Head of caudate nucleus (tissue), 42 donors: ENCODE data around the gene CAPN5.
"Not testable (repeated sequence)": the region's sequence is repeated elsewhere in the genome, so short reads cannot be mapped to it uniquely, and the experiment has no call there.

Source experiments
- DNase-seq, 42 donors: peaks; one replicate each; pipeline versions ENCODE4 v3.0.0 to v3.0.0-alpha.2; 2020 to 2021; ENCODE audit warnings: mixed read lengths in 7 of 42
- intact Hi-C: fragments of 100-400 bp; cut with DNase I; formaldehyde crosslinking; loops from one replicate; pipeline ENCODE4 v1.15.0; 2022

Gene CAPN5

DNA sequence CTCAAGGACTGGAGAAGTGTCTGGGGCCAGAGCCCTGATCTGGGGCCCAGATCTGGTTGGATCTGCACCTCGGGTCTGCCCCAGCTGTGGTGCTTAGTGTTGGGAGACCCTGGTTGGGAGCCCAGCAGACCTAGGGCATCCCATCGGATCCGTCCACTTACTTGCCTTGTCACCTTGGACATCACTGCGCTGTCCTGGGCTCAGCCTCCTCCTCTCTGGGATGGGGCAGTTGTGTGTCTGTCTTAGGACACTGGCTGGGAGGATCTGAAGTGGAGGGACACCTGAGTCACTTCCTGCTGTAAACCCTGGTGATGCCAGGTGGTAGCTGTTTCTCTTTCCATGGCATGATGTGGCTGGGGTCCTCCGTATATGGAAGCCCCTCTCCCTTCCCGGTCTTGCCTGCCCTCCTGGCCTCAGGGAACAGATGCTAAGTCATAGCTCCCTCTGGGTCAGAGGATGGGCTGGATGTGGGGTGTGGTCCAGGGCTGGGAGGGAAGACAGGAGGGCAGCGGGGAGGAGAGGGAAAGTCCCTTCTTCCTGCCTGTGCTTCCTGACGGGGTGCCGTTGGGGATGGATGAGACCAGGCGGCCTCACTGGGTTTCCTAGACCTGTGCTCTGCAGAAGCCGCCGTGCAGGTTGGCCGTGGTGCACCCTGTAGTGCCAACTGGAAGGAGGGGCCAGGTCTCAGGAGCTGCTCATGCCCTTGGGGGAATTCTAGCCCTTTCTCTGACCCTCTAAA, 23.8 kb downstream of the CAPN5 start:
- intact Hi-C loops: loop anchor here (2.0 kb wide), 1 partner anchor 44 kb away; no protein-coding TSS in a partner anchor
- DNase-seq: no peak

DNA sequence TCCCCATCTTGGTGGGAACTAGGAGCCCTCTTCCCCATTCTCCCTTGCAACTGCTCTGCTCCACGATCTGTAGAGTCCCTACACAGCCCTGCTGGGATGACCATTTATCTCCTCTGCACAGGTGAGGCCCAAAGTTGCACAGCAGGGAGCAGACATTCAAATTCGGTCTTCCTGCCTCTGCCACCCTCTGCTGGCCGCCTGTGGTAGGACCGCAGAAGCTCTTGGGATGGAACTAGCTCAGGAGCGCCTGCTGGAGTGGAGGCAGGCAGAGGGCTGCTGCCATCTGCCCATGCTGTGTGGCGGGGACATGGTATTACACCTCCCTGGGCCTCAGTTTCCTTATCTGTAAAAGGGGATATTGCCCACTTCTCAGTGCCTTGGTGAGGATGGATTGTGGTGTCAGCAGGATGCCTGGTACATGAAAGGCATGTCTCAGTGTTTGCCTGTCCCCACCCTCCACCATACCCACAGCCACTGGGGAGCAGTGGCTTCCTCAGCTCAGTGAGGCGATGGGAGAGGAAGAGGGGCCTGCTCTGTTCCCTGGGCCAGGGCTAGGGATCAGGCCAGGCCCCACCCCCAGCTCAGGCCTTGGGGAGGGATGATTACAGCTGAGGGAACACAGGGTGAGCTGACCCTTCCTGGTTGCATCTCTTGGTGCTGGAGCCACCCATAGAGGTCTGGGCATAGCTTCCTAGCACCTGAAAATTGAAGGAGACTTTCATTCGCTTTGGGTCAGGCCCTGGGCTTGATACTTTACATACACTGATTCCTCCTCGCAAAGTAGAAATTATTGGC, 24.6 kb downstream of the CAPN5 start:
- DNase-seq: peak; percentile 68 to 93 (median 86)
- intact Hi-C loops: loop anchor here (2.0 kb wide), 1 partner anchor 45 kb away; no protein-coding TSS in a partner anchor

DNA sequence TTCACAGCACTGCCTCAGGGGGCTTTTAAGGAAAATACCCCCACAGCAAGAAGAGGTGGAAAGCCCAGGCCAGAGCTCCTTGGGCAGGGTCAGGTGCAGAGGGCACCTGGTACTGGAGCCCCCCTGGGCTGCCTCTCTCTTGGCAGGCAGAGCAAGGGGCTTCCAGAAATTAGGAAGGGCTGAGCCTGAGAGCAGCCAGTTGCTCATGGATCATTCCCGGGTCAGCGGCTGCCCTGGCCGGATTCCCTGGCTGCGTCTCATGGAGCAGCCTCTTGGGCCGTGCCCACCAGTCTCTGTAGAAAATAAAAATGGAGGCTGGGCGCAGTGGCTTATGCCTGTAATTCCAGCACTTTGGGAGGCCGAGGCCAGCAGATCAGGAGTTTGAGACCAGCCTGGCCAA, 25.6 kb downstream of the CAPN5 start:
- intact Hi-C loops: no loop called here
- peak in 21 of 42 donors; percentile 29 to 72 (median 45) for DNase-seq

- intact Hi-C loops: no loop called here
- DNase-seq: no peak
These were observed 26.5 kb downstream of the CAPN5 start for GRCh38 chr11:77093056-77093891.

DNA sequence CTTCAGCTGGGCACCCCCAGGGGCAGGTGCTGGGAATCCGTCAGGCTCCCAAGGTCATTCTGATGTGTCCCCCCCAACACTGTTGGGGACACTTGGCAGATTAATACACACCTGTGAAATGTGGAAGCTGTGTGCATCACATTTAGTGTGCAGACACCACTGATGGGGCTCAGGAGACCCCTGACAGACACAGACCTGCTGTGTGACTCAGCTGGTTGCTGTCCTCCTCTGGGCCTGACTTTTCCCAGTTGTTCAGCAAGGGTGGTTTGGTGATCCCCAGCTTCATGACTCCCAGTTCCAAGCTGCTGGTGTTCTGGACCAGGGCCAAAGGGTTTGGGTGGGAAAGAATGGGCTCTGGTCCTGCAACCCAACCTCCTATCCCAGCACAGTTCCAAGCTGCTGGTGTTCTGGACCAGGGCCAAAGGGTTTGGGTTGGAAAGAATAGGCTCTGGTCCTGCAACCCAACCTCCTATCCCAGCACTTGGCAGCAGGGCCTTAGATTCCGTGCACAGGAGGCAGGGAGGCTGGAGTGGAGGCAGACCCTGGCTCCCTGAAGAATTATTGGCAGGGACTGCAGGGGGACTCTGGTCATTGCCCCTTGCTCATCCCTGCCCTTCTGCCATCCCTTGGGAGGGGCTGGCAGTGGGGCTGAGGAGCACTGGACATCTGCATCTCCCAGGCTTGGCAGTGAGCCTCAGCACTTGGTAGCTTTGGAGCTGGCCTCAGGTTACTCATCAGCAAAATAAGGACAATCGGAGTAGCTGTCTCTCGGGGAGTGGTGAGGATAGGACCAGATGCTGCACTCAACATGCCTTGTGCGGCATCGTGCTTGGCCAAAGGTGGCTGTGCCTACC, 27.4 kb downstream of the CAPN5 start:
- intact Hi-C loops: no loop called here
- no peak for DNase-seq

DNA sequence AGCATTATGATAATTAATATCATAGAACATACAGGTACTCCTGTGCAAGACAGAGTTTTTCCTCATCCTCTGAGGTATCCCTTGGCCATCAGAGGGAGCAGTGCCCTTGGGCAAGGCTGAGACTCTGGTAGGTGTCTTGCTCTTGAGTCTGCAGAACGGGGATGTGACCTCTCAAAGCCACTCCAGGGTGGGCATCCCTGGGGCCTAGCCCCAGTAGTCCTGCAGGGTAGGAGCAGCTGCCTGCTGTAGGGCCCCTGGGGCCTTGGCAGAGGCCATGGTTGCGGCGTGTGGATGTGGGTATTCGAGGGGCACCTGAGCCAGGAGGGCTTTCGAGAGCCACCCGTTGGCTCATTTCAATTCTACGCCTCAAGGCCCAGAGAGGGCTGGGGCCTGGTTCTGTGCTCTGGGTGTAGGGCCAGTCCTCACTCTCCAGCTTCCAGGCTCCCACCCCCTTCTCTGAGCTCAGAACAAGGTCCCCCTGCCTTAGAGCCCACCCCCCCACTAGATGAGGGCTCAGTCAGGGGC, 28.1 kb downstream of the CAPN5 start:
- intact Hi-C loops: no loop called here
- no peak for DNase-seq

- DNase-seq: peak in 1 of 42 donors; percentile 21
- intact Hi-C loops: no loop called here
These were observed 29.1 kb downstream of the CAPN5 start for GRCh38 chr11:77095551-77096490.

DNA sequence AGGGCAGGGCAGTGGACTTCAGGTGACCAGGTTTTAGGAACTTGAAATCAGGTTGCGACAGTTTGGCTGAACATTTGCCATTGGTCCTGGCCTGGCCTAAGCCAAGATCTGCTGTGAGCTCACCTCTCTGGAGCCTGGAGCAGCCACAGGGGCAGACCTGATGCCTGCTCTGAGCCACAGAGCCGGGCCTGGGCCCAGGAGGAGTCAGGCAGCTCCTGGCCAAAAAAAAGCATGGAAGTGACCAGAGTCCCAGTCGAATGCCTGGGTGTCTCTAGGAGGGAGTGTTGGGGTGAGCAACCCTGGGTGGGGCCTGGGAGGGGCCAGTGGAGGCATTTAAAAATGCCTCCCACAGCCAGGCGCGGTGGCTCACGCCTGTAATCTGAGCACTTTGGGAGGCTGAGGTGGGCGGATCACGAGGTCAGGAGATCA, 29.8 kb downstream of the CAPN5 start:
- intact Hi-C loops: no loop called here
- no peak for DNase-seq

DNA sequence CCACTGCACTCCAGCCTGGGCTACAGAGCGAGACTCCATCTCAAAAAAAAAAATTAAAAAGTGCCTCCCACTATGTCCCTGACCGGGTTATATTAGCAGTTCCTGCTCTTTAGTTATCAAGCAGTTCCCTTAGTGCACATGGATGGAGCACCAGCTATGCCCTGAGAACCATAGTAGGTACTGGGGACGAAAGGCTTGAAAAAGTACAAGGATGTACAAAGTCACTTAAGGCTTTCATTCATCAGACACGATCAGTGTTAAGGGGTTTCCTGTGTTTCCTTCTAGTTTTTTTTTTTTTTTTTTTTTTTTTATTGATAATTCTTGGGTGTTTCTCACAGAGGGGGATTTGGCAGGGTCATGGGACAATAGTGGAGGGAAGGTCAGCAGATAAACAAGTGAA, 30.4 kb downstream of the CAPN5 start:
- DNase-seq, intact Hi-C loops: not testable (repeated sequence)

- intact Hi-C loops: no loop called here
- peak in 1 of 42 donors; percentile 1 for DNase-seq
These were observed 33.6 kb downstream of the CAPN5 start for GRCh38 chr11:77100166-77101042.

- DNase-seq: no peak
- intact Hi-C loops: no loop called here
These were observed 34.3 kb downstream of the CAPN5 start for GRCh38 chr11:77101043-77101537.

DNA sequence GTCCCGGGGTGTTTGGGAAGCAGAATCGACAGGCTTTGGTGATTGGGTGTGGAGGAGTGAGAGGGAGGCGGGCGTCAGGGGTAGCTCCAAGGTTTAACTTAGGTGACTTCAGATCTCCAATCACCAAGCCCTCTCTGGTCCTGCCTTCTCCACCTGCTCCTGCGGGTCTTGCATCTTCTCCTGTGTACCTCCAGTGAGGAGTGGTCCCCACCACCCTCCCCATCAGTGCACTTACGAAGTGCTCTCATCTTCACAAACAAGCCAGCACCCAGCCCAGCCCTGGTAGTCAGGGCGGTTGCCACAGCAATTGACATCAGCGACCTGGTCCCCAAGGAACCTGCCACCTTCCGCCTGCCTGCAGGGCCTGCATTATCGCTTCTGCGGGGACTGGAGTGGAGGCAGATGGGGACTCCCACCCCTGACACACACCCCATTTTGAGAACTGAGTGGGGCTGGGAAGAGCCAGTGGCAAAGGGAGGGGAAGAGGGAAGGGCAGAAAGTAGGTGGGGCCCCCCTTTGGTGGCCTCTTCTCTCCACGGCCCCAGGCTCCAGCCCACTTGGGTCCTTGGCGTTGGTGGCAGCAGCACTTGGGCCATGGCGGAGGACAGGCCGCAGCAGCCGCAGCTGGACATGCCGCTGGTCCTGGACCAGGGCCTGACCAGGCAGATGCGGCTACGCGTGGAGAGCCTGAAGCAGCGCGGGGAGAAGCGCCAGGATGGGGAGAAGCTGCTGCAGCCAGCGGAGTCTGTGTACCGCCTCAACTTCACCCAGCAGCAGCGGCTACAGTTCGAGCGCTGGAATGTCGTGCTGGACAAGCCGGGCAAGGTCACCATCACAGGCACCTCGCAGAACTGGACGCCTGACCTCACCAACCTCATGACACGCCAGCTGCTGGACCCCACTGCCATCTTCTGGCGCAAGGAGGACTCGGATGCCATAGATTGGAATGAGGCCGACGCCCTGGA, 35.8 kb downstream of the CAPN5 start, which contains the start of gene OMP:
Gene OMP, plus strand, starts transcription at position 595 of the 965 bp plus-strand sequence. Its CDS starts 0 bp downstream, at position 595.
- intact Hi-C loops: no loop called here
- DNase-seq: no peak

DNA sequence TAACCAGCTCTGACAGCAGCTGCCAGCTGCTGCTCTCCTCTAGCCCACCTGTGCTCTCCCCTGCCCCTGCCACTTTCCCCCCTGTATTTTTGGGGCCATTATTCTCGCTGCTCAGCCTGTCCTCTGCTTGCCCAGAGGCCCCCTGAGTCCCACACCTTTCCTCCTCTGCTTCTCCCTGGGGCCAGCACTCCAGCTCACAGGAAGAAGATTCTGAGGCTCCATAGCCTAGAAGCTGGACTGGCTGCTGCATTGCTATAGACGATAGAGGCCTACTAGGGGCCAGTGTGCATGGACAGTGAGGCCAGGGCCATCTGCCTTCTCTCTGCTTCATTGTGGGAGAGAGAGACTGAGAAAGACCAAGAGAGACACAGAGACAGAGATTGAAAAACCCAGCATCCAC, 36.5 kb downstream of the CAPN5 start:
- no peak for DNase-seq
- intact Hi-C loops: no loop called here

GRCh38 chr11:77104727-77105126, 38.0 kb downstream of the CAPN5 start:
- no peak for DNase-seq

DNA sequence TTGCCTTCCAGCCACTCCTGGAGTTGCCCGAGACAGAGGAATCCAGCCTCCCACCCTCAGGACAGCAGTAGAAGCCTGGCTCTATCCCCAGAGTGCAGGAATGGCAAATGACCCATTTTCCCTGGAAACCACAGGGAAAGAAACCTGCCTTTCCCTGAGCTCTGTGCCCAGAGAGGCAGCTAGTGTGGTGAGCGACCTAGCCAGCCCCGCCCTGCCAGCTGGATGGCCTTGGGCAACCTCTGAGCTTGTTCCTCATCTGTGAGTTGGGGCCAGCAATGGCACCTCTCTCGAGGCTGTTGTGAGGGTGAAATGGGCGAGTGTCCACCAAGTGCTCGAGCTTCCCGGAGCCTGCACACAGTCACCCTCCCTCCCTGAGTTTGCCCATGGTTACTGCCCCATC, 39.5 kb downstream of the CAPN5 start:
- intact Hi-C loops: no loop called here
- DNase-seq: peak in 20 of 42 donors; percentile 29 to 72 (median 50)

More at GRCh38 chr11:77104727-77105126, 38.0 kb downstream of the CAPN5 start:
- intact Hi-C loops: no loop called here
